H1 (cell line): ENCODE measurements around the gene LY6G6F. TPM values are rescaled to one million over a fixed set of nuclear protein-coding genes. Genes with fewer than 3 reads are reported as not detected.
A peak's percentile ranks its signal among the peaks of the same experiment; 100 is the strongest.

Source experiments
- CTCF ChIA-PET: fragments of 300-600 bp; sonication (Branson Sonifier 250); formaldehyde crosslinking; loops from one replicate; lab custom pipeline; 2021; ENCODE audit not compliant: partially characterized antibody; lab: Charles Lee
- POLR2A ChIA-PET: fragments of 300-600 bp; sonication (Branson Sonifier 250); formaldehyde crosslinking; loops from one replicate; lab custom pipeline; 2021; ENCODE audit warnings: inconsistent platforms; ENCODE audit not compliant: partially characterized antibody; lab: Charles Lee
- DNase-seq, 2 experiments: peaks; one replicate each; pipeline versions ENCODE4 v3.0.0 to v3.0.0-alpha.2; 2010 to 2022; ENCODE audit warnings: low spot score in 2 of 2, low read depth in 1 of 2, mixed read lengths in 1 of 2
- FAIRE-seq: peaks from 2 replicates; lab custom pipeline; 2011; peaks lifted over from hg19 to GRCh38; lab: Jason Lieb, UNC
- H2AFZ ChIP-seq: 2 replicates; pipeline ENCODE4 v1.8.1; 2012; ENCODE audit warnings: low read length, inconsistent platforms
- H2AK5ac ChIP-seq: 2 replicates; pipeline ENCODE4 v1.6.1; 2013; ENCODE audit warnings: low read depth, low read length
- H2BK120ac ChIP-seq: replicated peaks from 2 replicates; pipeline ENCODE3; 2013; ENCODE audit warnings: low read depth, low read length, inconsistent platforms
- H2BK12ac ChIP-seq: 2 replicates; pipeline ENCODE4 v1.6.1; 2013; ENCODE audit warnings: low read depth, low read length
- H2BK15ac ChIP-seq: 2 replicates; pipeline ENCODE4 v1.6.1; 2013; ENCODE audit warnings: low read length
- H2BK20ac ChIP-seq: 2 replicates; pipeline ENCODE4 v1.6.1; 2013; ENCODE audit warnings: low read length
- H2BK5ac ChIP-seq: 2 replicates; pipeline ENCODE4 v1.6.1; 2013; ENCODE audit warnings: low read depth, low read length
- H3K14ac ChIP-seq: 2 replicates; pipeline ENCODE4 v1.6.1; 2013; ENCODE audit warnings: inconsistent platforms; ENCODE audit not compliant: insufficient read length
- H3K18ac ChIP-seq: 2 replicates; pipeline ENCODE4 v1.6.1; 2013; ENCODE audit warnings: low read length; ENCODE audit errors: extremely low read depth
- H3K23ac ChIP-seq: 2 replicates; pipeline ENCODE4 v1.6.1; 2013; ENCODE audit warnings: inconsistent platforms; ENCODE audit not compliant: insufficient read length
- H3K23me2 ChIP-seq: 2 replicates; pipeline ENCODE4 v1.6.1; 2013; ENCODE audit warnings: low read depth, low read length
- H3K27ac ChIP-seq: 2 replicates; pipeline ENCODE4 v1.6.1; 2011; ENCODE audit warnings: low read depth, low read length, inconsistent platforms
- H3K27me3 ChIP-seq, 4 experiments: replicated peaks in 1 of 4; 1 replicate in 1 of 4; 2 replicates in 3 of 4; pipeline versions ENCODE4 v1.6.1 to v1.8.1; 2011 to 2013; ENCODE audit warnings: low read length in 3 of 4, mild to moderate bottlenecking in 3 of 4, inconsistent platforms in 2 of 4, mixed read lengths in 2 of 4, moderate library complexity in 1 of 4; ENCODE audit not compliant: control insufficient read depth in 3 of 4, insufficient read depth in 3 of 4; ENCODE audit errors: extremely low read depth in 1 of 4
- H3K36me3 ChIP-seq, 4 experiments: 2 replicates each; pipeline versions ENCODE4 v1.6.1 to v1.8.1; 2011 to 2013; ENCODE audit warnings: mild to moderate bottlenecking in 4 of 4, low read length in 3 of 4, moderate library complexity in 2 of 4, control low read depth in 1 of 4, inconsistent platforms in 1 of 4; ENCODE audit not compliant: insufficient read depth in 4 of 4, control insufficient read depth in 2 of 4
- H3K4ac ChIP-seq: replicated peaks from 2 replicates; pipeline ENCODE3; 2013; ENCODE audit warnings: low read length, low read depth, mixed read lengths, inconsistent platforms; ENCODE audit not compliant: insufficient read length
- H3K4me1 ChIP-seq, 4 experiments: replicated peaks in 1 of 4; 1 replicate in 1 of 4; 2 replicates in 3 of 4; pipeline versions ENCODE4 v1.6.1 to v1.8.1; 2011 to 2013; ENCODE audit warnings: low read length in 3 of 4, inconsistent platforms in 2 of 4, mixed read lengths in 1 of 4; ENCODE audit not compliant: insufficient read depth in 4 of 4, control insufficient read depth in 3 of 4
- H3K4me2 ChIP-seq, 2 experiments: 2 replicates each; pipeline versions ENCODE4 v1.6.1 to v1.8.1; 2011 to 2013; ENCODE audit warnings: low read depth in 2 of 2, low read length in 2 of 2, control low read depth in 1 of 2, inconsistent platforms in 1 of 2, mild to moderate bottlenecking in 1 of 2; ENCODE audit not compliant: insufficient read depth in 1 of 2
- H3K4me3 ChIP-seq, 4 experiments: fragments of 200-600, 300-600 bp in 1 of 4; sonication (generic), shearing (Covaris generic), sonication (Bioruptor Twin) in 1 of 4; 2 replicates each; pipeline versions ENCODE4 v1.5.1 to v1.8.1; 2011 to 2016; ENCODE audit warnings: low read length in 4 of 4, low read depth in 3 of 4, control low read depth in 2 of 4, inconsistent platforms in 2 of 4, mild to moderate bottlenecking in 2 of 4, mixed read lengths in 1 of 4, moderate library complexity in 1 of 4; ENCODE audit not compliant: insufficient read depth in 2 of 4; ENCODE audit errors: extremely low read depth in 1 of 4
- H3K56ac ChIP-seq: replicated peaks from 2 replicates; pipeline ENCODE3; 2013; ENCODE audit warnings: low read depth, mild to moderate bottlenecking, mixed read lengths, low read length, inconsistent platforms; ENCODE audit not compliant: insufficient read length
- H3K79me1 ChIP-seq: 2 replicates; pipeline ENCODE4 v1.6.1; 2013; ENCODE audit warnings: low read depth, low read length, control low read depth
- H3K79me2 ChIP-seq, 2 experiments: 2 replicates each; pipeline versions ENCODE4 v1.6.1 to v1.8.1; 2012 to 2013; ENCODE audit warnings: low read length in 2 of 2, mild to moderate bottlenecking in 2 of 2, inconsistent platforms in 1 of 2; ENCODE audit not compliant: insufficient read depth in 2 of 2, control insufficient read depth in 1 of 2
- H3K9ac ChIP-seq, 4 experiments: replicated peaks in 1 of 4; 1 replicate in 1 of 4; 2 replicates in 3 of 4; pipeline versions ENCODE4 v1.6.1 to v1.8.1; 2011 to 2013; ENCODE audit warnings: low read depth in 3 of 4, low read length in 3 of 4, control low read depth in 2 of 4, mild to moderate bottlenecking in 2 of 4, moderate library complexity in 2 of 4, inconsistent platforms in 1 of 4; ENCODE audit errors: extremely low read depth in 1 of 4
- H3K9me3 ChIP-seq, 2 experiments: 2 replicates each; pipeline versions ENCODE4 v1.6.1 to v1.8.1; 2012 to 2013; ENCODE audit warnings: mild to moderate bottlenecking in 2 of 2, moderate library complexity in 2 of 2, control low read depth in 1 of 2, inconsistent platforms in 1 of 2, low read depth in 1 of 2, low read length in 1 of 2, mixed read lengths in 1 of 2; ENCODE audit not compliant: insufficient read depth in 2 of 2
- H4K20me1 ChIP-seq, 2 experiments: replicated peaks in 1 of 2; 2 replicates each; pipeline versions ENCODE3 to v1.8.1; 2011 to 2013; ENCODE audit warnings: inconsistent platforms in 2 of 2, low read length in 2 of 2, mild to moderate bottlenecking in 1 of 2; ENCODE audit not compliant: insufficient read depth in 2 of 2, control insufficient read depth in 1 of 2
- H4K5ac ChIP-seq: 2 replicates; pipeline ENCODE4 v1.6.1; 2013; ENCODE audit warnings: low read length, low read depth, mixed read lengths, inconsistent platforms; ENCODE audit not compliant: insufficient read length
- H4K8ac ChIP-seq: 2 replicates; pipeline ENCODE4 v1.8.0; 2013; ENCODE audit warnings: mild to moderate bottlenecking, moderate library complexity, low read length, inconsistent platforms; ENCODE audit not compliant: insufficient read depth; ENCODE audit errors: extremely low read depth
- H4K91ac ChIP-seq: replicated peaks from 2 replicates; pipeline ENCODE3; 2013; ENCODE audit warnings: low read length, mixed read lengths, inconsistent platforms; ENCODE audit not compliant: insufficient read length
- ASH2L ChIP-seq: fragments of 200-600, 300-600 bp; sonication (generic); IDR thresholded peaks from one replicate; pipeline ENCODE4 v1.7.1; 2017; ENCODE audit warnings: low read length
- ATF2 ChIP-seq: IDR thresholded peaks from 2 replicates; pipeline ENCODE4 v1.6.1; 2012; ENCODE audit warnings: low read length, inconsistent platforms
- CBX8 ChIP-seq: fragments of 300-800, 300-1000 bp; sonication (generic); IDR thresholded peaks from 2 replicates; pipeline ENCODE4 v1.7.1; 2016; ENCODE audit warnings: low read depth, low read length, borderline replicate concordance
- HDAC2 ChIP-seq, 2 experiments: fragments of 300-600 bp in 1 of 2; sonication (generic) in 1 of 2; IDR thresholded peaks; 2 replicates each; pipeline ENCODE4 v1.6.1; 2011 to 2012; ENCODE audit warnings: low read depth in 2 of 2, low read length in 2 of 2, mild to moderate bottlenecking in 2 of 2, moderate library complexity in 2 of 2, borderline replicate concordance in 1 of 2, inconsistent platforms in 1 of 2
- PHF8 ChIP-seq: fragments of 200-600 bp; sonication (generic); conservative IDR thresholded peaks from 2 replicates; pipeline ENCODE4 v1.7.1; 2012; ENCODE audit warnings: low read depth, mild to moderate bottlenecking, inconsistent platforms, low read length, moderate library complexity
- SIN3A ChIP-seq, 2 experiments: IDR thresholded peaks in 1 of 2; conservative IDR thresholded peaks in 1 of 2; 2 replicates each; pipeline ENCODE4 v1.6.1; 2011 to 2012; ENCODE audit warnings: low read length in 2 of 2, improper control_type of control experiment in 1 of 2, low read depth in 1 of 2, mild to moderate bottlenecking in 1 of 2
- SP1 ChIP-seq: IDR thresholded peaks from 2 replicates; pipeline ENCODE4 v1.6.1; 2011; ENCODE audit warnings: low read depth, low read length
- TBP ChIP-seq: IDR thresholded peaks from 2 replicates; pipeline ENCODE4 v1.6.1; 2011; ENCODE audit warnings: low read depth, low read length, improper control_type of control experiment
- WGBS, 2 experiments: shearing (Covaris generic) in 1 of 2; methylation state at CpG; one replicate each; pipeline versions ENCODE4 v1.1.6 to v1.1.7; 2013 to 2015; ENCODE audit warnings: low lambda C conversion rate in 2 of 2, mixed read lengths in 2 of 2, inconsistent platforms in 1 of 2, low coverage in 1 of 2, missing lambda C conversion rate in 1 of 2; ENCODE audit not compliant: insufficient replicate concordance in 2 of 2, insufficient coverage in 1 of 2, insufficient read length in 1 of 2; ENCODE audit errors: extremely low coverage in 1 of 2, missing lambda C conversion rate in 1 of 2; 5-methylcytosine and 5-hydroxymethylcytosine counted together
- polyA plus RNA-seq, 7 experiments: library from polyadenylated mRNA; depleted of rRNA in 3 of 7; stranded (reverse) in 5 of 7; unstranded in 2 of 7; fragments of >200 nt in 5 of 7; fragments of 200-250 nt in 2 of 7; gene quantifications; 1 replicate in 5 of 7; 2 replicates in 1 of 7; 4 replicates in 1 of 7; pipeline versions ENCODE4 v1.2.1 to v1.2.3, GENCODE V29; 2011 to 2013; ENCODE audit warnings: missing spikeins in 2 of 7, mixed read lengths in 2 of 7
- total RNA-seq: library from RNA; stranded (reverse); fragmentation: NEBNext Ultra II Directional; extraction: Animal tissue kit (Norgen Biotek cat#: 25700); gene quantifications from 2 replicates; pipeline ENCODE4 v1.2.1, GENCODE V29; 2021

Gene LY6G6F
- total and polyA plus RNA-seq, 2 of the 8 experiments (the other 6 are each of a cell fraction or from before 2014, with no cell fraction given): not detected

GRCh38 chr6:31729979-31730630, 23.4 kb downstream of the LY6G6F start:
- H3K4me3 ChIP-seq: peak overlapping the region; percentile 56 to 91 (median 83)
- H3K9ac ChIP-seq: peak overlapping the region; percentile 62 to 75 (median 71); a peak in 6 of 7 replicates
- H3K23me2 ChIP-seq: peaks cover 6% of the 10 kb centered on the region; the same call in 1 of the 2 replicates
- H3K79me1 ChIP-seq: peaks cover 11% of the 10 kb centered on the region; the same call in 1 of the 2 replicates
- no peak overlapping the region; the same call in 1 of the 2 replicates for H3K18ac ChIP-seq
- 6% methylated on average over 40 of the region's 46 CpGs; no CpG with 5 or more reads in 1 of the 2 experiments for WGBS, 2 experiments
- no peaks in the 10 kb centered on the region for H3K9me3 ChIP-seq
- peak overlapping the region; percentile 84 for H4K5ac ChIP-seq
- H2BK5ac ChIP-seq: no peak overlapping the region; the same call in 1 of the 2 replicates
- no peaks in the 10 kb centered on the region for H3K27me3 ChIP-seq
- H3K56ac ChIP-seq: peak overlapping the region; percentile 87
- H3K79me2 ChIP-seq: peaks cover 0 to 12% of the 10 kb centered on the region in 2 experiments; a peak in 2 of 4 replicates
- ChIA-PET CTCF (interaction anchor here (0.6 to 8.9 kb wide), 31 partner anchors 10 to 230 kb away, joined by 3 to 89 read pairs (median 5); partner anchors contain the start of genes ABHD16A, C6orf47, LSM2 and LY6G5C), POLR2A (interaction anchor here (0.6 to 4.2 kb wide), 38 partner anchors 9 to 1242 kb away, joined by 3 to 57 read pairs (median 5); partner anchors contain the start of genes ABHD16A, ATP6V1G2, BAG6 and C6orf47)
- no peak overlapping the region for H2BK120ac ChIP-seq
- H3K4me2 ChIP-seq: peak overlapping the region; percentile 31 to 90
- H4K91ac ChIP-seq: peak overlapping the region; percentile 27
- no peak overlapping the region for H3K23ac ChIP-seq
- H2BK15ac ChIP-seq: no peak overlapping the region
- peaks cover 10 to 19% (median 11%) of the 10 kb centered on the region in 4 experiments for H3K4me1 ChIP-seq
- no peak overlapping the region for H2AFZ ChIP-seq
- peak overlapping the region; percentile 63 for H3K4ac ChIP-seq
- H3K36me3 ChIP-seq: peaks cover 10 to 40% (median 33%) of the 10 kb centered on the region in 4 experiments
- no peak overlapping the region for H3K14ac ChIP-seq
- peak; percentile 84 to 96 for DNase-seq
- no peak for FAIRE-seq
- peaks cover 4 to 5% of the 10 kb centered on the region in 2 experiments for H4K20me1 ChIP-seq
- 0 out of 2 replicates have a peak overlapping the region, but pooled peaks have one; percentile 92 for H2BK12ac ChIP-seq
- H3K27ac ChIP-seq: peak overlapping the region; percentile 49; the same call in 1 of the 2 replicates
- H2BK20ac ChIP-seq: no peak overlapping the region
- peak overlapping the region; percentile 86; the same call in 1 of the 2 replicates for H4K8ac ChIP-seq
- H2AK5ac ChIP-seq: no peak overlapping the region
- TF ChIP-seq ATF2: no peak
- TF ChIP-seq TBP: peak; percentile 49
- TF ChIP-seq HDAC2 (IDR thresholded peaks at IDR 0.05; ENCODE audit: borderline replicate concordance in 1 of 2, low read depth in 2 of 2, low read length in 2 of 2): no peak
- peak; percentile 52 for TF ChIP-seq PHF8
- TF ChIP-seq ASH2L: peak; percentile 83
- peak; percentile 53 for TF ChIP-seq SP1
- TF ChIP-seq SIN3A (conservative IDR thresholded peaks at IDR 0.05 in 1 of 2, IDR thresholded peaks at IDR 0.05 in 1 of 2; ENCODE audit: low read depth in 1 of 2, low read length in 2 of 2): no peak; a peak in 1 of 4 replicates
- no peak for TF ChIP-seq CBX8
